ENCODE results near the gene MAOB.

DNA sequence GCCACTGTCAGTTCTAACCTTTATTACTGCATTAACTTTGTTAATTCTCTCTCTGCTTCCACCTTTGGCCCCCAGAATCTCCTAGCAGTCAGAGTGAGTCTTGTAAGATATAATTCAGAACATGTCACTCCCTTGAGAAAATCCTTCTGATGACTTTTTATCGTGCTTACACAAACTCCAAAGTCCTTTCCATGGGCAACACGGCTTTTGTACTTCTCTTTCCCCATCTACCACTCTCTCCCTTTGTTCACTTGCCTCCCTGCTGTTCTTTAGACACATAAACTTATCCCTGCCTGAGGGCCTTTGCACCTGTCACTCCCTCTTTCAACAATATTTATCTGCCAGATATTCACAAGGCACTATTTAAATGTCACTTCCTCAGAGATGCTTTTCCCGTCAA lies 64.8 kb downstream of the MAOB start:
- TF ChIP-seq, protein P1, sequence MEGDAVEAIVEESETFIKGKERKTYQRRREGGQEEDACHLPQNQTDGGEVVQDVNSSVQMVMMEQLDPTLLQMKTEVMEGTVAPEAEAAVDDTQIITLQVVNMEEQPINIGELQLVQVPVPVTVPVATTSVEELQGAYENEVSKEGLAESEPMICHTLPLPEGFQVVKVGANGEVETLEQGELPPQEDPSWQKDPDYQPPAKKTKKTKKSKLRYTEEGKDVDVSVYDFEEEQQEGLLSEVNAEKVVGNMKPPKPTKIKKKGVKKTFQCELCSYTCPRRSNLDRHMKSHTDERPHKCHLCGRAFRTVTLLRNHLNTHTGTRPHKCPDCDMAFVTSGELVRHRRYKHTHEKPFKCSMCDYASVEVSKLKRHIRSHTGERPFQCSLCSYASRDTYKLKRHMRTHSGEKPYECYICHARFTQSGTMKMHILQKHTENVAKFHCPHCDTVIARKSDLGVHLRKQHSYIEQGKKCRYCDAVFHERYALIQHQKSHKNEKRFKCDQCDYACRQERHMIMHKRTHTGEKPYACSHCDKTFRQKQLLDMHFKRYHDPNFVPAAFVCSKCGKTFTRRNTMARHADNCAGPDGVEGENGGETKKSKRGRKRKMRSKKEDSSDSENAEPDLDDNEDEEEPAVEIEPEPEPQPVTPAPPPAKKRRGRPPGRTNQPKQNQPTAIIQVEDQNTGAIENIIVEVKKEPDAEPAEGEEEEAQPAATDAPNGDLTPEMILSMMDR (IDR thresholded peaks at IDR 0.05; ENCODE audit: extremely low read depth in 1 of 2, insufficient read depth in 1 of 2, low read depth in 1 of 2, low read length in 2 of 2): no peak
- TF ChIP-seq EZH2 (IDR thresholded peaks at IDR 0.05; ENCODE audit: borderline replicate concordance, low read depth, low read length, severe bottlenecking) (no peak), POLR2AphosphoS5 (IDR thresholded peaks at IDR 0.05; ENCODE audit: insufficient read depth, low read depth, low read length) (no peak), POLR2A (IDR thresholded peaks at IDR 0.05; ENCODE audit: low read depth, low read length) (no peak), FOS (IDR thresholded peaks at IDR 0.05; ENCODE audit: borderline replicate concordance, insufficient read depth, low read length) (no peak), JUN (IDR thresholded peaks at IDR 0.05; ENCODE audit: borderline replicate concordance, insufficient read depth, insufficient read length, low read depth) (no peak)
- TF ChIP-seq, protein P2, sequence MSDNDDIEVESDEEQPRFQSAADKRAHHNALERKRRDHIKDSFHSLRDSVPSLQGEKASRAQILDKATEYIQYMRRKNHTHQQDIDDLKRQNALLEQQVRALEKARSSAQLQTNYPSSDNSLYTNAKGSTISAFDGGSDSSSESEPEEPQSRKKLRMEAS (IDR thresholded peaks at IDR 0.05; ENCODE audit: insufficient read depth, insufficient read length): no peak

Data from endothelial cell of umbilical vein (primary cell).